WTC11 (cell line): ENCODE results near the gene PIEZO1. TPM values are rescaled to one million over a fixed set of nuclear protein-coding genes. Genes with fewer than 3 reads are reported as not detected.
A peak's percentile ranks its signal among the peaks of the same experiment; 100 is the strongest.

Source experiments
- ATAC-seq: fragments of 200-7000 bp; cut with Tn5 transposase; 2 replicates; pipeline ENCODE4 v1.10.0; 2021; ENCODE audit warnings: mild to moderate bottlenecking, moderate library complexity
- CTCF ChIA-PET: fragments of 300-600 bp; sonication (Branson Sonifier 250); formaldehyde crosslinking; loops from one replicate; lab custom pipeline; 2021; ENCODE audit warnings: antibody characterized with exemption; lab: Charles Lee
- POLR2A ChIA-PET: fragments of 350-600 bp; sonication (Branson Sonifier 250); formaldehyde crosslinking; loops from one replicate; lab custom pipeline; 2021; ENCODE audit warnings: antibody characterized with exemption; lab: Charles Lee
- DNase-seq: peaks from one replicate; pipeline ENCODE4 v3.0.0; 2021; ENCODE audit warnings: low spot score
- H3K27ac Mint-ChIP-seq: 2 replicates; pipeline ENCODE4 v1.8.0; 2021; ENCODE audit warnings: mixed read lengths
- H3K27me3 Mint-ChIP-seq: 2 replicates; pipeline ENCODE4 v1.8.0; 2021; ENCODE audit warnings: low read depth, mild to moderate bottlenecking, moderate library complexity, mixed read lengths
- H3K36me3 Mint-ChIP-seq: 2 replicates; pipeline ENCODE4 v1.8.0; 2021; ENCODE audit warnings: mixed read lengths
- H3K4me1 Mint-ChIP-seq: 2 replicates; pipeline ENCODE4 v1.8.0; 2022; ENCODE audit warnings: mixed read lengths
- H3K4me3 Mint-ChIP-seq: 2 replicates; pipeline ENCODE4 v1.8.0; 2021; ENCODE audit warnings: mild to moderate bottlenecking, moderate library complexity, mixed read lengths
- H3K9me3 Mint-ChIP-seq: 2 replicates; pipeline ENCODE4 v1.8.0; 2021; ENCODE audit warnings: mixed read lengths
- ATF6 ChIP-seq: sonication (generic); formaldehyde crosslinking; IDR thresholded peaks from 2 replicates; pipeline ENCODE4 v1.8.1; 2023; ENCODE audit warnings: mild to moderate bottlenecking, missing genetic modification reagents
- E2F4 ChIP-seq: sonication (generic); formaldehyde crosslinking; IDR thresholded peaks from 2 replicates; pipeline ENCODE4 v1.8.1; 2022; ENCODE audit warnings: low read depth, mild to moderate bottlenecking, moderate library complexity, missing genetic modification reagents, borderline replicate concordance
- ESRRA ChIP-seq: sonication (generic); formaldehyde crosslinking; IDR thresholded peaks from 2 replicates; pipeline ENCODE4 v1.8.1; 2022; ENCODE audit warnings: mild to moderate bottlenecking, missing genetic modification reagents, borderline replicate concordance
- FOXK1 ChIP-seq: sonication (generic); formaldehyde crosslinking; IDR thresholded peaks from 2 replicates; pipeline ENCODE4 v1.8.0; 2022; ENCODE audit warnings: mild to moderate bottlenecking, moderate library complexity, missing genetic modification reagents
- HMGA2 ChIP-seq: fragments of 250-450 bp; sonication (Bioruptor Pico); IDR thresholded peaks from 2 replicates; pipeline ENCODE4 v1.4.0; 2021; ENCODE audit warnings: mild to moderate bottlenecking, moderate library complexity
- JAZF1 ChIP-seq: fragments of 250-450 bp; sonication (Bioruptor Pico); IDR thresholded peaks from 2 replicates; pipeline ENCODE4 v1.9.0; 2021; ENCODE audit warnings: moderate library complexity, mild to moderate bottlenecking, inconsistent platforms
- KAT7 ChIP-seq: sonication (generic); formaldehyde crosslinking; IDR thresholded peaks from 2 replicates; pipeline ENCODE4 v1.8.1; 2023; ENCODE audit warnings: missing genetic modification reagents, mild to moderate bottlenecking, borderline replicate concordance
- PRRX2 ChIP-seq: fragments of 250-450 bp; sonication (Bioruptor Pico); IDR thresholded peaks from 2 replicates; pipeline ENCODE4 v1.8.0; 2021; ENCODE audit warnings: mild to moderate bottlenecking
- USF1 ChIP-seq: sonication (generic); formaldehyde crosslinking; IDR thresholded peaks from 2 replicates; pipeline ENCODE4 v1.8.0; 2022; ENCODE audit warnings: mild to moderate bottlenecking, missing genetic modification reagents
- USF2 ChIP-seq: sonication (generic); formaldehyde crosslinking; IDR thresholded peaks from 2 replicates; pipeline ENCODE4 v1.8.1; 2023; ENCODE audit warnings: mild to moderate bottlenecking, missing genetic modification reagents, moderate library complexity
- ZBTB43 ChIP-seq: sonication (generic); formaldehyde crosslinking; IDR thresholded peaks from 2 replicates; pipeline ENCODE4 v1.8.1; 2023; ENCODE audit warnings: mild to moderate bottlenecking, missing genetic modification reagents
- ZNF317 ChIP-seq: sonication (generic); formaldehyde crosslinking; IDR thresholded peaks from 2 replicates; pipeline ENCODE4 v1.8.1; 2023; ENCODE audit warnings: low read depth, mild to moderate bottlenecking, moderate library complexity, missing genetic modification reagents, borderline replicate concordance
- ZNF423 ChIP-seq: fragments of 250-450 bp; sonication (Bioruptor Pico); IDR thresholded peaks from 2 replicates; pipeline ENCODE4 v2.1.2; 2022; ENCODE audit warnings: mild to moderate bottlenecking, moderate library complexity
- ZNF512 ChIP-seq: sonication (generic); formaldehyde crosslinking; IDR thresholded peaks from 2 replicates; pipeline ENCODE4 v1.8.1; 2022; ENCODE audit warnings: missing genetic modification reagents, borderline replicate concordance
- ZSCAN18 ChIP-seq: fragments of 250-450 bp; sonication (Bioruptor Pico); IDR thresholded peaks from 2 replicates; pipeline ENCODE4 v2.1.2; 2022; ENCODE audit warnings: mild to moderate bottlenecking, moderate library complexity
- total RNA-seq: library from RNA; stranded (reverse); gene quantifications from 3 replicates; pipeline ENCODE4 v1.2.3, GENCODE V29; 2021

The PIEZO1 gene
- total RNA-seq, 1 experiment from 2014 or later, result 71.3 TPM

GRCh38 chr16:88813269-88814143 is 28.5 kb upstream of the PIEZO1 start (continued):
- TF ChIP-seq ZBTB43 (CRISPR knock-in tag) (no peak), ZSCAN18 (no peak), ZNF512 (CRISPR knock-in tag) (no peak), JAZF1 (CRISPR knock-in tag) (no peak)

GRCh38 chr16:88812513-88813268 is 27.7 kb upstream of the PIEZO1 start:
- peaks cover 14% of the 10 kb centered on the region for H3K4me1 Mint-ChIP-seq
- ChIA-PET POLR2A (interaction anchor here (0.5 to 1.8 kb wide), 4 partner anchors 9 to 111 kb away, joined by 3 to 6 read pairs (median 4); partner anchors contain the start of genes CDT1 and TRAPPC2L), CTCF (interaction anchor here (0.6 to 5.1 kb wide), 29 partner anchors 12 to 428 kb away, joined by 3 to 47 read pairs (median 4); partner anchors contain the start of genes CDH15, GALNS and TRAPPC2L)
- no peaks in the 10 kb centered on the region for H3K9me3 Mint-ChIP-seq
- TF ChIP-seq ZBTB43 (CRISPR knock-in tag) (0 out of 2 replicates have a peak, but pooled peaks have one; percentile 50), USF1 (peak; percentile 15; the same call in 1 of the 2 replicates), JAZF1 (CRISPR knock-in tag) (no peak), USF2 (peak; percentile 59), ESRRA (CRISPR knock-in tag) (0 out of 2 replicates have a peak, but pooled peaks have one; percentile 22)
- DNase-seq, result peak; percentile 59
- H3K27me3 Mint-ChIP-seq, result no peaks in the 10 kb centered on the region
- H3K36me3 Mint-ChIP-seq, result peaks cover 23% of the 10 kb centered on the region
- peak overlapping the region; percentile 91 for H3K27ac Mint-ChIP-seq
- ATAC-seq, result peak; percentile 1
- H3K4me3 Mint-ChIP-seq, result peak overlapping the region; percentile 72

- no peaks in the 10 kb centered on the region for H3K27me3 Mint-ChIP-seq
- ChIA-PET POLR2A (interaction anchor here (0.5 to 1.8 kb wide), 4 partner anchors 8 to 111 kb away, joined by 3 to 6 read pairs (median 4); partner anchors contain the start of genes CDT1 and TRAPPC2L), CTCF (interaction anchor here (0.6 to 5.1 kb wide), 26 partner anchors 15 to 428 kb away, joined by 3 to 47 read pairs (median 4); partner anchors contain the start of genes CDH15, GALNS, PIEZO1 and TRAPPC2L)
- peaks cover 14% of the 10 kb centered on the region for H3K4me1 Mint-ChIP-seq
- peaks cover 28% of the 10 kb centered on the region for H3K36me3 Mint-ChIP-seq
- peak within 1 kb of the TSS; percentile 87 for H3K4me3 Mint-ChIP-seq
- DNase-seq (peak; percentile 95), ATAC-seq (peak; percentile 61)
- H3K9me3 Mint-ChIP-seq, result no peaks in the 10 kb centered on the region
- peak within 1 kb of the TSS; percentile 98 for H3K27ac Mint-ChIP-seq
- TF ChIP-seq PRRX2 (no peak), ATF6 (CRISPR knock-in tag) (no peak), ZNF317 (no peak), ZNF423 (no peak), FOXK1 (CRISPR knock-in tag) (no peak; the same call in 1 of the 2 replicates), ESRRA (CRISPR knock-in tag) (peak; percentile 50; the same call in 1 of the 2 replicates), E2F4 (CRISPR knock-in tag) (peak; percentile 31; the same call in 1 of the 2 replicates), HMGA2 (CRISPR knock-in tag) (no peak), KAT7 (CRISPR knock-in tag) (no peak; the same call in 1 of the 2 replicates)
Observed at GRCh38 chr16:88811769-88812512, 26.9 kb upstream of the PIEZO1 start, which contains the start of gene APRT. APRT (minus strand) TSS chr16:88811928; CDS start chr16:88811899, 29 bp downstream.
